ENCODE results near the gene ADAMTS17. TPM values are rescaled to one million over a fixed set of nuclear protein-coding genes. Genes with fewer than 3 reads are reported as not detected.

The ADAMTS17 gene
- total RNA-seq, 1 experiment from 2014 or later: 4.2 TPM

- no peak for TF ChIP-seq ATF3 (IDR thresholded peaks at IDR 0.05)
These were observed 333.5 kb downstream of the ADAMTS17 start (continued) for GRCh38 chr15:100008258-100008657.

DNA sequence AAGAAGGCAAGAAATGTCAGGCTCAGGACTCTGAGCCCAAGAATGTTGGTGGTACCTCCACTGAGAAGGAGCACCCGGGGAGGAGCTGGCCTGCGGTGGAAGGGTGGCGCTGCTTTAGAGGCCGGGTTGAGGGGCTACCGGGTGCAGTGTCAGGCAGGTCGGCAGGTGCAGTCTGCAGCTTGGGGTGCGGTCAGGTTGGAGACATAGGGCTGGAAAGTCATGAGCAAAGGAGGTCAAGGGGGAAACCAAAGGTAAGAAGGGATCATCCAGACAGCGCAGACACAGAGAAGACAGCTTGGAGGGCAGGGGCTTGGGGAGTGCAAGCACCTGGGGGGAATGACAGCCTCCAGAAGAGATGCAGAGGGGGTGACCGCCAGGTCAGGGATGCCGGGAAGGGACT lies 334.2 kb downstream of the ADAMTS17 start:
- no TSS peak for BruUV-seq (replicated peaks)
- intact Hi-C loops (cut with micrococcal nuclease): no loop called here
- Histone ChIP-seq H3K4me3 (replicated peaks in 1 of 2; ENCODE audit: low read depth in 1 of 2, low read length in 2 of 2) (no peak overlapping the region), H3K27ac (ENCODE audit: low read depth, low read length) (no peak overlapping the region), H3K9me3 (ENCODE audit: control insufficient read depth in 1 of 2, insufficient read depth in 1 of 2, low read depth in 1 of 2, low read length in 2 of 2) (no peaks in the 10 kb centered on the region), H3K9me2 (ENCODE audit: insufficient read depth) (no peaks in the 10 kb centered on the region), H3K36me3 (ENCODE audit: control insufficient read depth in 1 of 2, insufficient read depth in 2 of 2, low read length in 2 of 2) (no peaks in the 10 kb centered on the region), H3K27me3 (ENCODE audit: insufficient read depth, low read length) (peaks cover 7% of the 10 kb centered on the region; the same call in 1 of the 2 replicates), H3K4me1 (ENCODE audit: control insufficient read depth in 1 of 2, insufficient read depth in 2 of 2, low read length in 2 of 2) (peaks cover 0 to 6% of the 10 kb centered on the region in 2 experiments; a peak in 1 of 4 replicates), H3K79me2 (ENCODE audit: insufficient read depth, low read length) (no peaks in the 10 kb centered on the region), H3K9ac (ENCODE audit: low read length) (no peak overlapping the region), H2AFZ (ENCODE audit: low read depth, low read length, poor library complexity, severe bottlenecking) (no peak overlapping the region), H4K20me1 (ENCODE audit: insufficient read depth) (no peaks in the 10 kb centered on the region), H3K4me2 (ENCODE audit: low read length) (no peak overlapping the region)
- ChIA-PET RAD21 (ENCODE audit: low non-redundant PET in 1 of 2, low total read pairs in 2 of 2, uncharacterized antibody in 2 of 2, unreplicated experiment in 2 of 2) (no interaction called here), CTCF (no interaction called here), POLR2A (no interaction called here)
- no peak for ATAC-seq
- TF ChIP-seq EGR1 (IDR thresholded peaks at IDR 0.05; ENCODE audit: low read depth) (no peak), SIN3A (IDR thresholded peaks at IDR 0.05; ENCODE audit: low read depth) (no peak), SRF (IDR thresholded peaks at IDR 0.05; ENCODE audit: low read depth) (no peak)
- no peak for DNase-seq (ENCODE audit: low read depth, low spot score)

DNA sequence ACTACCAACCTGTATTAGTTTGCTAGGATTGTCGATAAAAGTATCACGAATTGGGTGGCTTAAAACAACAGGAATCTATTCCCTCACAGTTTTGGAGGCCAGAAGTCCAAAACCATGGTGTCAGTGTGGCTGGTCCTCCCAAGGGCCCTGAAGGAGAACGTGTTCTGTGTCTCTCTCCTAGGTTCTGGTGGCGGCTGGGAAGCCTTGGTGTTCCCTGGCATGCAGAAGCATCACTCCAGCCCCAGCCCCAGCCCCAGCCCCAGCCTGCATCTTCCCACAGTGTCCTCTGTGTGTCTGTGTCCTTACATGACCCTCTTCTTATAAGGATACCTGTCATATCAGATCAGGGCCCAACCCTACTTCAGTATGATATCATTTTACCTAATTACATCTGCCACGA lies 336.1 kb downstream of the ADAMTS17 start:
- H3K27me3 ChIP-seq (ENCODE audit: insufficient read depth, low read length): no peaks in the 10 kb centered on the region
- no peaks in the 10 kb centered on the region for H4K20me1 ChIP-seq (ENCODE audit: insufficient read depth)
- no peak for DNase-seq (ENCODE audit: low read depth, low spot score)
- H3K79me2 ChIP-seq (ENCODE audit: insufficient read depth, low read length): no peaks in the 10 kb centered on the region
- intact Hi-C loops (cut with micrococcal nuclease): no loop called here
- H3K4me1 ChIP-seq (ENCODE audit: control insufficient read depth in 1 of 2, insufficient read depth in 2 of 2, low read length in 2 of 2): peaks cover 0 to 6% of the 10 kb centered on the region in 2 experiments; a peak in 1 of 4 replicates
- H3K4me3 ChIP-seq (replicated peaks in 1 of 2; ENCODE audit: low read depth in 1 of 2, low read length in 2 of 2): no peak overlapping the region
- H3K36me3 ChIP-seq (ENCODE audit: control insufficient read depth in 1 of 2, insufficient read depth in 2 of 2, low read length in 2 of 2): no peaks in the 10 kb centered on the region
- no peak for ATAC-seq
- H3K9ac ChIP-seq (ENCODE audit: low read length): no peak overlapping the region
- H3K9me3 ChIP-seq (ENCODE audit: control insufficient read depth in 1 of 2, insufficient read depth in 1 of 2, low read depth in 1 of 2, low read length in 2 of 2): no peaks in the 10 kb centered on the region
- no peak overlapping the region for H3K4me2 ChIP-seq (ENCODE audit: low read length)
- no TSS peak for BruUV-seq (replicated peaks)
- no peak overlapping the region for H3K27ac ChIP-seq (ENCODE audit: low read depth, low read length)
- POLR2A ChIA-PET: no interaction called here
- TF ChIP-seq SRF (IDR thresholded peaks at IDR 0.05; ENCODE audit: low read depth) (no peak), FOSL1 (IDR thresholded peaks at IDR 0.05; ENCODE audit: low read depth) (no peak), POLR2A (IDR thresholded peaks at IDR 0.05; ENCODE audit: borderline replicate concordance, extremely low read depth, insufficient read depth, insufficient read length) (no peak), ZNF274 (IDR thresholded peaks at IDR 0.05; ENCODE audit: low read depth, low read length) (no peak)
- TF ChIP-seq, protein P1, sequence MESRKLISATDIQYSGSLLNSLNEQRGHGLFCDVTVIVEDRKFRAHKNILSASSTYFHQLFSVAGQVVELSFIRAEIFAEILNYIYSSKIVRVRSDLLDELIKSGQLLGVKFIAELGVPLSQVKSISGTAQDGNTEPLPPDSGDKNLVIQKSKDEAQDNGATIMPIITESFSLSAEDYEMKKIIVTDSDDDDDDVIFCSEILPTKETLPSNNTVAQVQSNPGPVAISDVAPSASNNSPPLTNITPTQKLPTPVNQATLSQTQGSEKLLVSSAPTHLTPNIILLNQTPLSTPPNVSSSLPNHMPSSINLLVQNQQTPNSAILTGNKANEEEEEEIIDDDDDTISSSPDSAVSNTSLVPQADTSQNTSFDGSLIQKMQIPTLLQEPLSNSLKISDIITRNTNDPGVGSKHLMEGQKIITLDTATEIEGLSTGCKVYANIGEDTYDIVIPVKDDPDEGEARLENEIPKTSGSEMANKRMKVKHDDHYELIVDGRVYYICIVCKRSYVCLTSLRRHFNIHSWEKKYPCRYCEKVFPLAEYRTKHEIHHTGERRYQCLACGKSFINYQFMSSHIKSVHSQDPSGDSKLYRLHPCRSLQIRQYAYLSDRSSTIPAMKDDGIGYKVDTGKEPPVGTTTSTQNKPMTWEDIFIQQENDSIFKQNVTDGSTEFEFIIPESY (IDR thresholded peaks at IDR 0.05; ENCODE audit: extremely low read depth, insufficient replicate concordance, low read length): no peak
- H2AFZ ChIP-seq (ENCODE audit: low read depth, low read length, poor library complexity, severe bottlenecking): no peak overlapping the region
- RAD21 ChIA-PET (ENCODE audit: low non-redundant PET in 1 of 2, low total read pairs in 2 of 2, uncharacterized antibody in 2 of 2, unreplicated experiment in 2 of 2): no interaction called here
- CTCF ChIA-PET: no interaction called here
- H3K9me2 ChIP-seq (ENCODE audit: insufficient read depth): no peaks in the 10 kb centered on the region

Data from HCT116 (cell line).